Measurements from ENCODE around the gene NUDCD3. TPM values are rescaled to one million over a fixed set of nuclear protein-coding genes. Genes with fewer than 3 reads are reported as not detected.

Gene NUDCD3
- total and polyA plus RNA-seq, 2 experiments from 2014 or later, result 35.7 to 42.7 TPM

DNA sequence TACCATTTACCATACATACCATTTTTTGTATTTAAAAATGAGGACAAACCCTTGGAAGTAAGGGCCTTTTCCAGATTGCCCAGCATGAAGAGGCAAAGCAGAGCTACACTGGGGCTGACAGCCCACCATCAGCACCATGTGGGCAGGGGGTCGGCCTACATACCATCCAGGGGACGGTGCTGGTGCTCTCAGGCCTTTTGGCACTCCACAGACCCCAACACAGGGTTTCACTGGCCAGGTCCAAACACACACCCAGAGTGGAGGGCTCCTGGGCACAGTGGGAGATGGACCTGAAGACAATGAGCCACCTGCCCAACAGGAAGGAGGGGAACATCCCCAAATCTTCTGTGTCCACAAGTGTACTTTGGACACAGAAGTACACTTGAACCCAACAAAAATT is 95.8 kb downstream of the NUDCD3 start (continued):
- TF ChIP-seq EZH2 (IDR thresholded peaks at IDR 0.05; ENCODE audit: low read depth, unreplicated experiment) (no peak), ZNF114 (CRISPR knock-in tag; IDR thresholded peaks at IDR 0.05) (no peak), ZNF331 (CRISPR knock-in tag; IDR thresholded peaks at IDR 0.05; ENCODE audit: low read depth) (no peak), NANOG (IDR thresholded peaks at IDR 0.05; ENCODE audit: borderline replicate concordance) (no peak), STAT1 (IDR thresholded peaks at IDR 0.05; ENCODE audit: unreplicated experiment) (no peak), EZH2phosphoT487 (IDR thresholded peaks at IDR 0.05; ENCODE audit: unreplicated experiment) (no peak), CREB1 (CRISPR knock-in tag; IDR thresholded peaks at IDR 0.05; ENCODE audit: low read depth) (no peak)
- TF ChIP-seq, protein P1, sequence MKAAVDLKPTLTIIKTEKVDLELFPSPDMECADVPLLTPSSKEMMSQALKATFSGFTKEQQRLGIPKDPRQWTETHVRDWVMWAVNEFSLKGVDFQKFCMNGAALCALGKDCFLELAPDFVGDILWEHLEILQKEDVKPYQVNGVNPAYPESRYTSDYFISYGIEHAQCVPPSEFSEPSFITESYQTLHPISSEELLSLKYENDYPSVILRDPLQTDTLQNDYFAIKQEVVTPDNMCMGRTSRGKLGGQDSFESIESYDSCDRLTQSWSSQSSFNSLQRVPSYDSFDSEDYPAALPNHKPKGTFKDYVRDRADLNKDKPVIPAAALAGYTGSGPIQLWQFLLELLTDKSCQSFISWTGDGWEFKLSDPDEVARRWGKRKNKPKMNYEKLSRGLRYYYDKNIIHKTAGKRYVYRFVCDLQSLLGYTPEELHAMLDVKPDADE (IDR thresholded peaks at IDR 0.05), result no peak
- TF ChIP-seq, protein P2, sequence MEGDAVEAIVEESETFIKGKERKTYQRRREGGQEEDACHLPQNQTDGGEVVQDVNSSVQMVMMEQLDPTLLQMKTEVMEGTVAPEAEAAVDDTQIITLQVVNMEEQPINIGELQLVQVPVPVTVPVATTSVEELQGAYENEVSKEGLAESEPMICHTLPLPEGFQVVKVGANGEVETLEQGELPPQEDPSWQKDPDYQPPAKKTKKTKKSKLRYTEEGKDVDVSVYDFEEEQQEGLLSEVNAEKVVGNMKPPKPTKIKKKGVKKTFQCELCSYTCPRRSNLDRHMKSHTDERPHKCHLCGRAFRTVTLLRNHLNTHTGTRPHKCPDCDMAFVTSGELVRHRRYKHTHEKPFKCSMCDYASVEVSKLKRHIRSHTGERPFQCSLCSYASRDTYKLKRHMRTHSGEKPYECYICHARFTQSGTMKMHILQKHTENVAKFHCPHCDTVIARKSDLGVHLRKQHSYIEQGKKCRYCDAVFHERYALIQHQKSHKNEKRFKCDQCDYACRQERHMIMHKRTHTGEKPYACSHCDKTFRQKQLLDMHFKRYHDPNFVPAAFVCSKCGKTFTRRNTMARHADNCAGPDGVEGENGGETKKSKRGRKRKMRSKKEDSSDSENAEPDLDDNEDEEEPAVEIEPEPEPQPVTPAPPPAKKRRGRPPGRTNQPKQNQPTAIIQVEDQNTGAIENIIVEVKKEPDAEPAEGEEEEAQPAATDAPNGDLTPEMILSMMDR (conservative IDR thresholded peaks at IDR 0.05; ENCODE audit: low read depth in 2 of 2), result no peak

DNA sequence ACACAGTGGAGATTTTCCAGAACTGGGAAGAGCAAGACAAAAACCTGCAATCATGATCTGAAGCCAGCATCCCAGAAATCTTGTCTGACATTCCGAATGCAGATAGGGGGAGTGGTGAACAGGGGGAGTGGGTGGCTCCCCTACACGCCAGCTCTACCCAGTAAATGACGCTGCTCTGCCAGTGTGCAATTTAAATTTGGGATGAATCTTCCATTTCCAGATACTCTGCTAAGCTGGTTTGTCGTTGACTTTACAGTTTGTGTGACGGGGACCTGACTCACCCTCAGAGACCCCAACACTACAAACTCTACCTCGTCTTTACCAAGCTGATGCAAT is 96.4 kb downstream of the NUDCD3 start:
- H3K27ac ChIP-seq (ENCODE audit: low read depth), result no peak overlapping the region
- Mint-ChIP-seq H3K4me1 (no peaks in the 10 kb centered on the region), H3K9me3 (no peaks in the 10 kb centered on the region; the same call in 2 of the 3 replicates), H3K27ac (no peak overlapping the region), H3K4me3 (no peak overlapping the region), H3K36me3 (ENCODE audit: low read depth) (peaks cover 10% of the 10 kb centered on the region; the same call in 2 of the 3 replicates), H3K27me3 (ENCODE audit: insufficient read depth, low read depth, poor library complexity) (peaks cover 2% of the 10 kb centered on the region)
- DNase-seq (ENCODE audit: low spot score), result no peak
- no peak for ATAC-seq
- H3K27me3 ChIP-seq (ENCODE audit: insufficient read depth), result no peaks in the 10 kb centered on the region
- H2AFZ ChIP-seq, result no peak overlapping the region
- no peaks in the 10 kb centered on the region for H3F3A ChIP-seq (replicated peaks; ENCODE audit: low read depth)
- no peak for TF ChIP-seq EZH2 (IDR thresholded peaks at IDR 0.05; ENCODE audit: low read depth, unreplicated experiment)
- TF ChIP-seq NANOG (IDR thresholded peaks at IDR 0.05; ENCODE audit: borderline replicate concordance), result no peak
- TF ChIP-seq ZNF331 (CRISPR knock-in tag; IDR thresholded peaks at IDR 0.05; ENCODE audit: low read depth), result no peak
- no peak for TF ChIP-seq POLR2AphosphoS5 (IDR thresholded peaks at IDR 0.05; ENCODE audit: low read depth)
- H3K4me3 ChIP-seq, result no peak overlapping the region
- no peak overlapping the region for H3K4me2 ChIP-seq
- peaks cover 4% of the 10 kb centered on the region; the same call in 1 of the 2 replicates for H4K20me1 ChIP-seq (replicated peaks; ENCODE audit: insufficient read depth)
- H3K9me2 ChIP-seq (ENCODE audit: insufficient read depth), result no peaks in the 10 kb centered on the region
- no peaks in the 10 kb centered on the region; the same call in 1 of the 2 replicates for H3K36me3 ChIP-seq (ENCODE audit: insufficient read depth)
- H3K4me1 ChIP-seq (ENCODE audit: insufficient read depth), result no peaks in the 10 kb centered on the region
- H3K79me2 ChIP-seq (replicated peaks; ENCODE audit: insufficient read depth), result 0 out of 2 replicates have a peak, but pooled peaks cover 3% of the 10 kb centered on the region
